Measurements from ENCODE around the gene PCDHB11.

DNA sequence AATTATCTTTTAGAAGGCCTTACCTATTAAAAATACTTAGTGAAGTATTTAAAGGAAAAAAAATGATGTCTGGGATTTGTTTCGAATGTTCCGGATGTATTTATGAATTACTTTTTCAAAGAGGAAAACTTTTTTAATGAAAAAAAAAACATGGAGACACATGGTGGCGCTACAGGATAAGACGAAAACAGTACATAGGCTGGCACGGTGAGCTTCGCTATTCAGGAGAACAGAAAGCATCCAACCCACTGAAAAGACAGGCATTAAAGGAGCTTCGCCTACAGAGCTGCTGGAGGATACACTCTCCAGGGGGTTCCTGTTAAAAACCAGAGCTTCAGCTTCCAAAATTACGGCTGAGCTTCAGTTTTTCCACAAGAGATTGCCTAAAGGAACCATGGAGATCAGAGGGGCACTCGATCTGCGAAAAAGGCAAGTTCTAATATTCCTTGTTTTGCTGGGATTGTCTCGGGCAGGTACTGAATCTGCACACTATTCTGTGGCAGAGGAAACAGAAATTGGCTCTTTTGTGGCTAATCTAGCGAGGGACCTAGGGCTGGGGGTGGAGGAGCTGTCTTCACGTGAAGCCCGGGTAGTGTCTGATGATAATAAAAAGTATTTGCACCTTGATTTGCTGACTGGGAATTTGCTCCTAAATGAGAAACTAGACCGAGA is 23.8 kb downstream of the PCDHB11 start, which contains the start of gene PCDHB14:
- TF ChIP-seq, protein P1, sequence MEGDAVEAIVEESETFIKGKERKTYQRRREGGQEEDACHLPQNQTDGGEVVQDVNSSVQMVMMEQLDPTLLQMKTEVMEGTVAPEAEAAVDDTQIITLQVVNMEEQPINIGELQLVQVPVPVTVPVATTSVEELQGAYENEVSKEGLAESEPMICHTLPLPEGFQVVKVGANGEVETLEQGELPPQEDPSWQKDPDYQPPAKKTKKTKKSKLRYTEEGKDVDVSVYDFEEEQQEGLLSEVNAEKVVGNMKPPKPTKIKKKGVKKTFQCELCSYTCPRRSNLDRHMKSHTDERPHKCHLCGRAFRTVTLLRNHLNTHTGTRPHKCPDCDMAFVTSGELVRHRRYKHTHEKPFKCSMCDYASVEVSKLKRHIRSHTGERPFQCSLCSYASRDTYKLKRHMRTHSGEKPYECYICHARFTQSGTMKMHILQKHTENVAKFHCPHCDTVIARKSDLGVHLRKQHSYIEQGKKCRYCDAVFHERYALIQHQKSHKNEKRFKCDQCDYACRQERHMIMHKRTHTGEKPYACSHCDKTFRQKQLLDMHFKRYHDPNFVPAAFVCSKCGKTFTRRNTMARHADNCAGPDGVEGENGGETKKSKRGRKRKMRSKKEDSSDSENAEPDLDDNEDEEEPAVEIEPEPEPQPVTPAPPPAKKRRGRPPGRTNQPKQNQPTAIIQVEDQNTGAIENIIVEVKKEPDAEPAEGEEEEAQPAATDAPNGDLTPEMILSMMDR (IDR thresholded peaks at IDR 0.05), result no peak
- no peak for TF ChIP-seq EP300 (IDR thresholded peaks at IDR 0.05)
